HepG2 (cell line): ENCODE results near the gene NEURL1. TPM values are rescaled to one million over a fixed set of nuclear protein-coding genes. Genes with fewer than 3 reads are reported as not detected.

Experiments
- ATAC-seq: fragments of 200-7000 bp; cut with Tn5 transposase; 3 replicates; pipeline ENCODE4 v1.9.1; 2020; ENCODE audit warnings: mild to moderate bottlenecking, moderate library complexity
- BruUV-seq: library from RNA; stranded (reverse); fragments of 400-500 nt; replicated peaks from 2 replicates; lab custom pipeline; 2021; lab: Mats Ljungman, UMichigan
- CTCF ChIA-PET: fragments of 300-600 bp; formaldehyde crosslinking; extraction: SDS; loops from one replicate; lab custom pipeline; 2021; ENCODE audit warnings: low total read pairs, inconsistent platforms, low intra/inter-chr PET ratio; lab: Yijun Ruan, JAX
- POLR2A ChIA-PET: fragments of 350-600 bp; sonication (Branson Sonifier 250); formaldehyde crosslinking; loops from one replicate; lab custom pipeline; 2020; ENCODE audit warnings: antibody characterized with exemption, inconsistent platforms; lab: Yijun Ruan, JAX
- DNase-seq: peaks from one replicate; pipeline ENCODE4 v3.0.0-alpha.2; 2015; ENCODE audit warnings: low spot score
- FAIRE-seq: peaks from 3 replicates; lab custom pipeline; 2011; peaks lifted over from hg19 to GRCh38; lab: Jason Lieb, UNC
- H2AFZ ChIP-seq: one replicate; pipeline ENCODE4 v1.6.1; 2011; ENCODE audit warnings: low read length, inconsistent platforms
- H3K27ac ChIP-seq: fragments of 300-600 bp; 3 replicates; pipeline ENCODE4 v1.8.0; 2011; ENCODE audit warnings: mixed run types, mild to moderate bottlenecking, mixed read lengths, low read length, inconsistent platforms; ENCODE audit not compliant: insufficient read depth; ENCODE audit errors: extremely low read length
- H3K27me3 ChIP-seq, 2 experiments: fragments of 200-600 bp in 1 of 2; 2 replicates in 1 of 2; 3 replicates in 1 of 2; pipeline versions ENCODE4 v1.6.0 to v1.8.0; 2011; ENCODE audit warnings: low read length in 2 of 2, mild to moderate bottlenecking in 2 of 2, moderate library complexity in 2 of 2, inconsistent platforms in 1 of 2; ENCODE audit not compliant: insufficient read depth in 2 of 2, control insufficient read depth in 1 of 2
- H3K36me3 ChIP-seq, 2 experiments: fragments of 200-600 bp in 1 of 2; replicated peaks in 1 of 2; 2 replicates in 1 of 2; 3 replicates in 1 of 2; pipeline versions ENCODE4 v1.5.1 to v1.8.0; 2011; ENCODE audit warnings: low read length in 2 of 2, inconsistent platforms in 1 of 2; ENCODE audit not compliant: insufficient read depth in 2 of 2, control insufficient read depth in 1 of 2
- H3K4me1 ChIP-seq: 2 replicates; pipeline ENCODE4 v1.5.1; 2012; ENCODE audit warnings: low read length, inconsistent platforms; ENCODE audit not compliant: insufficient read depth
- H3K4me2 ChIP-seq: 2 replicates; pipeline ENCODE4 v1.6.0; 2011; ENCODE audit warnings: low read depth, low read length, inconsistent platforms
- H3K4me3 ChIP-seq, 3 experiments: fragments of 200-600 bp in 1 of 3; sonication (generic), shearing (Covaris generic) in 1 of 3; replicated peaks in 1 of 3; 2 replicates each; pipeline ENCODE4 v1.5.1; 2011 to 2016; ENCODE audit warnings: low read length in 3 of 3, inconsistent platforms in 2 of 3, low read depth in 2 of 3, mild to moderate bottlenecking in 2 of 3, control low read depth in 1 of 3, mixed read lengths in 1 of 3; ENCODE audit not compliant: insufficient read depth in 1 of 3
- H3K79me2 ChIP-seq: one replicate; pipeline ENCODE4 v1.6.1; 2011; ENCODE audit warnings: low read length, inconsistent platforms; ENCODE audit not compliant: insufficient read depth
- H3K9ac ChIP-seq: 2 replicates; pipeline ENCODE4 v1.6.0; 2011; ENCODE audit warnings: mild to moderate bottlenecking, low read depth, low read length, inconsistent platforms; ENCODE audit not compliant: insufficient read depth
- H3K9me3 ChIP-seq: 2 replicates; pipeline ENCODE4 v1.5.1; 2012; ENCODE audit warnings: mild to moderate bottlenecking, low read length
- H4K20me1 ChIP-seq: 2 replicates; pipeline ENCODE4 v1.6.0; 2011; ENCODE audit warnings: inconsistent platforms, mild to moderate bottlenecking, low read length, moderate library complexity; ENCODE audit not compliant: insufficient read depth
- MYNN ChIP-seq: sonication (generic); formaldehyde crosslinking; IDR thresholded peaks from 2 replicates; pipeline ENCODE4 v1.4.0; 2020; ENCODE audit warnings: mild to moderate bottlenecking, low read depth, missing genetic modification reagents
- ZMYM2 ChIP-seq: sonication (generic); formaldehyde crosslinking; IDR thresholded peaks from 2 replicates; pipeline ENCODE4 v1.8.0; 2022; ENCODE audit warnings: mild to moderate bottlenecking, missing genetic modification reagents
- ZNF121 ChIP-seq: sonication (generic); formaldehyde crosslinking; IDR thresholded peaks from 2 replicates; pipeline ENCODE4 v1.5.0; 2020; ENCODE audit warnings: mild to moderate bottlenecking, missing genetic modification reagents
- WGBS: methylation state at CpG from one replicate; pipeline ENCODE4 v1.1.6; 2017; ENCODE audit warnings: low lambda C conversion rate; 5-methylcytosine and 5-hydroxymethylcytosine counted together
- in situ Hi-C: cut with HindIII; loops from 2 replicates; pipeline ENCODE4 v1.10.0; 2017; ENCODE audit warnings: low pct_unique_long_range_greater_than_20kb; ENCODE audit not compliant: extremely low pct_ligation_motif_present
- intact Hi-C: fragments of 100-400 bp; cut with micrococcal nuclease; formaldehyde crosslinking; loops from one replicate; pipeline ENCODE4 v1.10.0; 2022; ENCODE audit not compliant: unreplicated experiment
- polyA plus RNA-seq, 8 experiments: library from polyadenylated mRNA; depleted of rRNA in 3 of 8; stranded (reverse) in 7 of 8; unstranded in 1 of 8; fragments of >200 nt; fragmentation: Illumina TruSeq in 4 of 8; extraction: Trizol in 4 of 8; gene quantifications; 2 replicates each; pipeline versions ENCODE4 v1.2.1 to v1.2.3, GENCODE V29; 2011 to 2016; ENCODE audit warnings: low read depth in 4 of 8, missing spikeins in 1 of 8, mixed read lengths in 1 of 8; ENCODE audit not compliant: insufficient read depth in 1 of 8
- total RNA-seq, 5 experiments: library from RNA; depleted of rRNA; stranded (reverse); fragments of >200 nt; fragmentation: Illumina TruSeq; extraction: Trizol; gene quantifications; 2 replicates each; pipeline ENCODE4 v1.2.3, GENCODE V29; 2016; ENCODE audit warnings: low read depth in 1 of 5
- TF ChIP-seq, protein P1 (sequence below): sonication (generic); formaldehyde crosslinking; IDR thresholded peaks from 2 replicates; pipeline ENCODE4 v1.8.1; 2023; ENCODE audit warnings: mild to moderate bottlenecking, inconsistent platforms, moderate library complexity, missing genetic modification reagents, borderline replicate concordance

NEURL1 gene
- total and polyA plus RNA-seq, 2 of the 13 experiments (the other 11 are each of a cell fraction or from before 2014, with no cell fraction given): not detected

DNA sequence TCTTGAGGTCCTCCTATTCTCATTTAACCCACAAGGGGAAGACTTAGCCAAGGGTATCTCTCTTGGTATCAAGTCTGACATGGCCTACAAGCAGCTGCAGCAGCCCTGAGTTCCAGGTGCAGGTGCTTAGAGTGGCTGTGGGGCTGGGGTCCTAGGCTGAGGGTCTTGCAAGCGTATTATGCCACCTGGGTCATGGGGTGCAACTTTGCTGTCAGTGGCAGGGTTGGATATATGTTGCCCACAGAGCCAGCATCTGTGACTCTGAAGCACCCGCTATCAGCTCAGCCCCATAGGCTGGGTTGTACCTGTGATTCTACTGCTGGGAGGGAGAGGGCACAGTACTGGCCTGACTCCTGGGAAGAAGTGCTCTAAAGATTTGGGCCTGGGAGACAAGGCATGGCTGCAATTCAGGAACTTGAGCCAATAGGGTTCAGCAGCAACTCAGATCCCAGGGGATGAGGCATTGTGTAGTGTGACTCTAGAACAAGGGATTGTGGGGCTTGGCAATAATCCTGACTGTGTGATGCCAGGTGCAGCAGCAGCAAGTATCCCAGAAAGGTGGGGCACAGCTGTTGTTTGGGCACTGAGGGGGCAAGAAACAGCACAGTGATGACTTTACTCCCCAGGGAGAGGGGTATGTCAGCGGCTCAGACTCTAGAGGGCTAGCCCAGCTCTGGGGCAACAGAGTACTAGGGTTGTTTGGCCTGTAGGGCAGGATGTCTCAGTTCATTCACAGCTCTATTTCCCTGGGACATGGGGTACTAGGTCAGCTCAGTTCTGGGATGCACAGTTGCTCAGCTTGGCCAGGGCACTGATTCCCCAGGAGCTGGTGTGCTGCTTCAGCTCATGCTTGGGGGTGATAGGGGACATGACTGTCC lies 41.4 kb downstream of the NEURL1 start (continued):
- TF ChIP-seq, protein P1, sequence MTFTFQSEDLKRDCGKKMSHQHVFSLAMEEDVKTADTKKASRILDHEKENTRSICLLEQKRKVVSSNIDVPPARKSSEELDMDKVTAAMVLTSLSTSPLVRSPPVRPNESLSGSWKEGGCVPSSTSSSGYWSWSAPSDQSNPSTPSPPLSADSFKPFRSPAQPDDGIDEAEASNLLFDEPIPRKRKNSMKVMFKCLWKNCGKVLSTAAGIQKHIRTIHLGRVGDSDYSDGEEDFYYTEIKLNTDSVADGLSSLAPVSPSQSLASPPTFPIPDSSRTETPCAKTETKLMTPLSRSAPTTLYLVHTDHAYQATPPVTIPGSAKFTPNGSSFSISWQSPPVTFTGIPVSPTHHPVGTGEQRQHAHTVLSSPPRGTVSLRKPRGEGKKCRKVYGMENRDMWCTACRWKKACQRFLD (CRISPR knock-in tag): no peak
- TF ChIP-seq MYNN (CRISPR knock-in tag) (no peak), ZMYM2 (CRISPR knock-in tag) (no peak)

DNA sequence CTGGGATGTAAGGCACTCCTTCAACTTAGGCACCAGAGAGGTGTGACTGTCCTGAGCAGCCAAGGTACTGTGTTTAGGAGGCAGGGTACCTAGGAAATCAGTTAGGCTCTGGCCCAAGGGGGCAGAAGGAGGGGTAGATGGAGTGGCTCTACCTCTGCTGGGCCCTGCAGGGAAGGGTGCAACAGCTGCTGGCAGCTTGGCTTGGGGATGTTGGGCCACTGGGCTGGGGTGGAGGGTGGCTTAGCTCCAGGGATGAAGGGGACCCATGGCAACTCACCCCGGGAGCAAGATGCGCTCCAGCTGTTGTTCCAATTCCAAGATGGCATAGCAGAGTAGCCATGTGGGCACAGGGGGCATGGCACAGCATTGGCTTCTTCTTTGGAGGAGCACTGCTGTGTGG lies 42.1 kb downstream of the NEURL1 start:
- Histone ChIP-seq H3K4me3 (no peak overlapping the region), H3K4me1 (no peaks in the 10 kb centered on the region), H3K27me3 (peaks cover 4 to 27% of the 10 kb centered on the region in 2 experiments; a peak in 4 of 5 replicates), H3K27ac (no peak overlapping the region), H3K36me3 (no peaks in the 10 kb centered on the region), H3K4me2 (no peak overlapping the region), H4K20me1 (no peaks in the 10 kb centered on the region), H3K9me3 (no peaks in the 10 kb centered on the region), H3K79me2 (no peaks in the 10 kb centered on the region), H2AFZ (no peak overlapping the region), H3K9ac (no peak overlapping the region)
- no TSS peak for BruUV-seq
- ChIA-PET POLR2A (no interaction called here), CTCF (no interaction called here)
- TF ChIP-seq ZNF121 (CRISPR knock-in tag): no peak
- intact Hi-C loops (no loop called here), in situ Hi-C loops (no loop called here)
- no peak for FAIRE-seq
- no peak for DNase-seq
- 20% methylated on average over 2 of the region's 2 CpGs for WGBS
- ATAC-seq: no peak
